GM19240 (cell line): ENCODE results near the gene ZBED4.
A peak's percentile ranks its signal among the peaks of the same experiment; 100 is the strongest.

Source experiments
- DNase-seq: peaks from one replicate; pipeline ENCODE4 v3.0.0; 2011; ENCODE audit warnings: low spot score; ENCODE audit not compliant: insufficient read length

ZBED4 gene

DNA sequence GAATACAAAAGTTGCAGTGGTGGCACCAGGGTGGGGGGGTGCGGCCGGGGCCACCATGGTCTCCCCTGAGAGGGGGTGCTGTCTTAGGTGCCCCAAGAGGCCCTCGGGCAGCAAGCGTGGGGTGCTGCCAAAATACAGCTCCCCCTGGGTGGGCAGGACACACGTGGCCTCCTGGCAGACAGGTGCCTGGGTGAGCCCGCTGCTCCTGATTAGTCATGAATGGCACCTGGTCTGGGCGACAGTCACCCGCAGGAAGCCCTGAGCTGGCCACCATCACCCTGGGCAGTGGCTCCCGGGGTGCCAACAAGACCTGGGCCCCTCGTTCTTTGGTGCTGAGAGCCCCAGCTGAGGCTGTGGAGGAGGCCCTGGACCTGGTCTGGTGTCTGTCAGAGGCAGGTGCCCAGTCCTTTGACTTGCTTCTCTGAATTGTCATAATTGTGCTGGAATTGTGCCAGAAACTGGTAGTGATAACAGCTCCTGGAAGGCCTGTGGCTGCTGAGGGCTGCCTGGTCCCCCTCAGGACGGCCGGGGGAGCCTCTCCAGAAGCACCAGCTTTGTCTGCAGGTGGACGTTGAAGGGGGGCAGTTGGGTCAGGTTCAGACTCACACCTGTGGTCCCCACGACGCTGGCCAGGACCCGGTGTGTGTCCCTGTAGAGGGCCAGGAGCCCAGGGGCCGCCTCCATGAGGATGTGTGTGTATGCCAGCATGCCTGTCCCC lies 49.8 kb downstream of the ZBED4 start:
- no peak for DNase-seq

GRCh38 chr22:49904040-49904369 lies 50.4 kb downstream of the ZBED4 start:
- DNase-seq = no peak

DNA sequence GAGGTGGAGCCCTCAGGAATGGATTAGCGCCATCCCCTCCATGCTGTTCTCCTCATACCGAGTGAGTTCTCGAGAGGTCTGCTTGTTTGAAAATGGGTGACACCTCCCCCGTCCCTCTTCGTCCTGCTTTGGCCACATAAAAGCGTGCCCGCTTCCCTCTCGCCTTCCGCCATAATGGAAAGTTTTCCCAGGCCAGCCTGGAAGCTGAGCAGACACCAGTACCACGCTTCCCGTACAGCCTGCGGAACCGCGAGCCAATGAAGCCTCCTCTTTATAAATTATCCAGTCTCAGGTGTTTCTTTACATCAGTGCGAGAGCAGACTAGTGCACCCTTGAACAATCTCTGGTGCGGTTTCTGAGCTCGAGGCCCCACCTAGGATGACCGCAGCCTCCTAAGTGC lies 51.8 kb downstream of the ZBED4 start:
- no peak for DNase-seq

- no peak for DNase-seq
These were observed 52.6 kb downstream of the ZBED4 start for GRCh38 chr22:49906071-49906798.

DNA sequence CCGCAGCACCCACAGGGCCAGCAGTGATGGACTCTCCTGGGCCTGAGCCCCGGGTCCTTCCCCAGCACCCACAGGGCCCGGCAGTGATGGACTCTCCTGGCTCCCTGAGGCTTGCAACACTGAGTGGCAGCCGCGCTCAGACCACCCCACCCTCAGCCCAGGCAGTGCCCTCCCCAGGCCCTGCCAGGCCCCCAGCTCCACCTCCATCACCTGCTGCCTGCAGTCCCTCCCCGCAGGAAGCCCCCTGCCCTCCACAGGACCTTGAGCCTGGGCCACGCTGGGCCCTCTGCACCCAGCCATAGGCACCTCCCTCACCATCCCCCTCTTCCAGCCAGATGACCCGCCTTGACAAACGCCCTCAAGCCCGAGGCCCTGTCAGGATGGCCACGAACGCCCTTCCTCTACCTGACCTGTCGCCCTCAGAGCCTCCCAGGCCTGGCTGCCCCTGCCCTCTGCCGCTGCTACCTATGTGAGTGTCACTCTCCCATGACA lies 53.2 kb downstream of the ZBED4 start:
- DNase-seq = no peak

DNA sequence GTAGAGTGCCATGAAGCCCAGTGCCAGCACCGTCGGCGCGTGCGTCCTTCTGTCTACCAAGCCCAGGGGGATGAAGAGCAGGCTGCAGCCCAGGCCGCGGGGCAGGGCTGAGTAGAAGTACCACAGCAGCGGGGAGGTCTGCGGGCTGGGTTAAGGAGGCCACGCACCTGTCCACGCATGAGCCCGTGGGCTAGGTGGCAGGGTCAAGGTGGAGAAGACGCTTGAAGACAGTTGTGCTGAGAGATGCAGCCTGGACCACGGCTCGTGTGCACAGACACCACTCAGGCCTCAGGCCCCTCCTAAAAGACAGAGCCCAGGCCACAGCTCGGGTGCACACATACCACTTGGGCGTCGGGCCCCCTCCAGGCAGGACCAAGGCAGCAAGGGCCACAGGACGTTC lies 54.2 kb downstream of the ZBED4 start:
- no peak for DNase-seq

DNA sequence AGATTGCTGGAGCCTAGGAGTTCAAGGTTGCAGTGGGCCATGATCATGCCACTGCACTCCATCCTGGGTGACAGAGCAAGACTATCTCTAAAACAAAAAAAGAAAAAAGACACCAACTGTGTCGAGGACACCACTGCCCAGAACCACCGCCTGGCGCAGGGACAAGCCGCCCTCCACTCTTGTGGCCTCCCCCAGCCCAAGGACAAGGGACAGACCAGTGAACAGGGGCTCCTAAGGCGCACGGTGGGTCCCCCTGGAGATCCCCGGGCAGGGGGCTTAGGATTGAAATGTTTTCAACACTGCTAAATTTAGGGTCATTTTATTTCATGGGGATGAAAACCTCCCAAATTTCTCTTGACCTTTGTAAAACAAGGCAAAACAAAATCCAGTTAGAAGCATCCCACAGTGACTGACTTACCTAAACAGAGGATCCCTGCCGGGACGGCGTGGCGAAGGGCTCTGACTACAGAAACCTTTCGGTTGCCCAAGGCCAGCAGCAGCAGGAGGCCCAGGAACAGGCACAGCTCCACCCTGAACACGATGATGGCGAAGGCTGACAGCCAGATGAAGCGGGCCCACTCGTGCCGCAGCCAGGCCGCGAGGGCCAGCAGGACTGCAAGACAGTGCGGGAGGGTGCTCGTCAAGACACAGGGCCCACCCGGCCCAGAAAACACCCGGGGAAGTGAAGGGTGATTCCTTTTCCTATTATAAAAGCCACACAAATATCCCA lies 56.0 kb downstream of the ZBED4 start:
- no peak for DNase-seq

GRCh38 chr22:49910229-49911155 lies 56.8 kb downstream of the ZBED4 start:
- DNase-seq = no peak

GRCh38 chr22:49911881-49912625 lies 58.4 kb downstream of the ZBED4 start:
- DNase-seq = no peak

GRCh38 chr22:49913026-49913425 lies 59.4 kb downstream of the ZBED4 start:
- no peak for DNase-seq

DNA sequence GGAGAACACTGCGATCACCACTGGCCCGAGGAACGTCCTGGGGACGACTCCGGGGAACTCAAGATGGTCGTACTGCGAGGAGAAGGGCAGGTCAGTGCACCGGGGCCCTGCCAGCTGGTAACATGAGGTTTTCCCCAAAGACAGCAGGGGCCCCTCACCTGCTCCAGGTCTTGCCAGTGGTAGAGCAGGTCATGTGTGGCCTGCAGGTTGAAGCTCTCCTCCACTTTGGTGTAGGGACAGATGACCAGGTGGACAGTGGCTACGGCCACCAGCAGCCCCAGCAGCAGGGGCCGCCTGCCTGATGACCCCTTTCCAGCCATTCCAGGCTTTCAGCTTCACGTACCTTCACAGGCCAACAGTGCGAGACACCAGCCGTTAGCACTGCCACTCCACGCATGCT lies 59.8 kb downstream of the ZBED4 start:
- no peak for DNase-seq

- no peak for DNase-seq
These were observed 60.6 kb downstream of the ZBED4 start for GRCh38 chr22:49914256-49914655.

GRCh38 chr22:49915610-49916009 lies 62.0 kb downstream of the ZBED4 start:
- no peak for DNase-seq

DNA sequence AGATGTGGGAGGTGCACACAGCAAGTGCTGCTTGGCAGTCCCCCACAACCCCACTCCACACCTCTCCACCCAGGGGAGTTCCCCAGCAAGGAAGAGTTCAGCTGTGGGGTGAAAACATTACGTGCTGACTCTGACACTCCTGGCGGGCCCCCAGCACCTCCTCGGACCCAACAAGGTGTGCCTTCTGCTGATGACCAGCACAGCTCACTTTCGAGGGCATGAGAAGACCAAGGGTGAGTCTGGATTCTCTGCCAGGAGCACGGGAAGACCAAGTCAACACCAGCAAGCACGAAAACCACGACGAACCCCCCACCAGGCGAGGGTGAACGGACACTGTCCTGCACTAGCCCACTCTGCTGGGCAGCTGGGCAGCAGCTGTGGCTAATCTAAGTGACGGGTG lies 63.2 kb downstream of the ZBED4 start:
- DNase-seq = no peak

DNA sequence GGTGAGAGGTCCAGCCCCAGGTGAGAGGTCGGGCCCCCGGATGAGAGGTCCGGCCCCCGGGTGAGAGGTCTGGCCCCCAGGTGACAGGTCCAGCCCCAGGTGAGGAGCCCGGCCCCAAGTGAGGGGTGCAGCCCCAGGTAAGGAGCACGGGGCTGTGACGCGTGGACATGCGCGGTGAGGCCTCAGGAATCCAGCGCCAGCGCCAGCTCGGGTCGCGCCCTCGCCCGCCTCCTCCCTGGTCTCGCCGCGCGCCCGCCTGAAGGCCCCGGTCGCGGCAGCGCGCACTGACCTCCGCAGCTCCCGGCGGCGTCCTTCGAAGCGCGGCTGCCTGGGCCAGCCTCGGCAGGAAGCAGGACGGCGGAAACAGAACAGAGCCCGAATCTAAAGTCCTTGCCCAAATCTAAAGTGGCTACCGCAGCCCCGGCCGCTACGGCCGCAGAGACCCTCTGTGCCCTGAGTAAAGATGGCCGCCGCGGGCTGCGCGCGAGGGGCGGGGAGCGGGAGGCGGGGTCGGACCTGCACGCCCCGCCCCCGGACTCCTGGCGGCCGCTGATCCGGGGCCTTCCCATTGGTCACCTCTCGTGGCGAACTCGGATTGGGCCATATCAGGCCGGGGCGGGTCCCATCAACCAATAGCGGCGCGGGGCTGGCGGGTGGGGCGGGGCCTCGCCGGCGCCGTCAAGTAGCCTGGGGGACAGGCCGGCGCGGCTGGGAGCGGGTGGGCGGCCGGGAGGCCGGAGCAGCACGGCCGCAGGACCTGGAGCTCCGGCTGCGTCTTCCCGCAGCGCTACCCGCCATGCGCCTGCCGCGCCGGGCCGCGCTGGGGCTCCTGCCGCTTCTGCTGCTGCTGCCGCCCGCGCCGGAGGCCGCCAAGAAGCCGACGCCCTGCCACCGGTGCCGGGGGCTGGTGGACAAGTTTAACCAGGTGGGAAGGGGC lies 64.6 kb downstream of the ZBED4 start, which contains the start of the genes ALG12 and CRELD2:
Gene ALG12, minus strand, starts transcription at position 465 of the 937 bp plus-strand sequence. CDS start 4,673 bp downstream, outside the sequence.
Gene CRELD2, plus strand, starts transcription at position 661 of the 937 bp plus-strand sequence. Its CDS starts 136 bp downstream, at position 797.
- peak; percentile 98 for DNase-seq

DNA sequence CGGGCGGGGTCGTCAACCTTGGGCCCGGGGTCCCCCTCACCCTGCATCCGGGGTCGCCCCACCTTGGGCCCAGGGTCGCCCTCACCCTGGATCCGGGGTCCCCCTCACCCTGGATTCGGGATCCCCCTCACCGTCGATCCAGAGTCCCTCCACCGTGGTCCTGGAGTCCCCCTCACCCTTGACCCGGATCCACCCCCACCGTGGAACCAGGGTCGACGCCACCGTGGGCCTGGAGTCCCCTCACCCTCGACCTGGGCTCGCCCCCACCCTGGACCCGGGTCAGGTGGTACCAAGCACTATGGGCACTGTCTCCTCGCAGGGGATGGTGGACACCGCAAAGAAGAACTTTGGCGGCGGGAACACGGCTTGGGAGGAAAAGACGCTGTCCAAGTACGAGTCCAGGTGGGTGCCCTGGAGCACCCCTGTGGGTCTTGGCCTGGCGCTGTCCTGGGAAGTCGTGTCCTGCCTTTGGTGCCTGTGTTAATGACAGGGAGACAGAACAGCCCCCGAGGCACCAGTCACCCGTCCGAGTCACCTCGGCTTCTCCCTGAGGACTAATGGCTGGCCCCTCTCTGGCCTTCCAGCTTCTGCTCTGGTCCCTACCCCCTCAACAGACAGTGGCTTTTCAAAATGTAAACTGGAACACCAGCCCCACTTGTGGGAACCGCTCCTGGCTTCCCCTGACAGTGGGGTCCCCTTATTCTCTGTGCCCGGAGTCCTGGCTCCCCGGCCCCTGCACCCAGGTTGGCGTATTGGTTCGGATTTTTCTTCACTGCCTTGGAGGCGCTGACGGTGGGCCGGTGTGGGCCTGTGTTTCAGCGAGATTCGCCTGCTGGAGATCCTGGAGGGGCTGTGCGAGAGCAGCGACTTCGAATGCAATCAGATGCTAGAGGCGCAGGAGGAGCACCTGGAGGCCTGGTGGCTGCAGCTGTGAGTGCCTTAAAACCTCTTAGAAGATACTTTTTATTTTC lies 65.6 kb downstream of the ZBED4 start:
- no peak for DNase-seq

GRCh38 chr22:49920859-49921258 lies 67.2 kb downstream of the ZBED4 start:
- no peak for DNase-seq
